DOHH2 (cell line): ENCODE results near the gene CYSRT1.

ENCODE experiments used
- EZH2phosphoT487 ChIP-seq: fragments of 200-600 bp; sonication (generic); IDR thresholded peaks from 2 replicates; pipeline ENCODE4 v1.6.1; 2017; ENCODE audit warnings: borderline replicate concordance, mild to moderate bottlenecking, antibody characterized with exemption, low read length, moderate library complexity, mixed read lengths
- TF ChIP-seq, protein P1 (sequence below): fragments of 200-600 bp; sonication (generic); IDR thresholded peaks from one replicate; pipeline ENCODE4 v1.5.1; 2014; ENCODE audit warnings: antibody characterized with exemption, mild to moderate bottlenecking, low read depth, low read length; ENCODE audit not compliant: poor library complexity, severe bottlenecking

DNA sequence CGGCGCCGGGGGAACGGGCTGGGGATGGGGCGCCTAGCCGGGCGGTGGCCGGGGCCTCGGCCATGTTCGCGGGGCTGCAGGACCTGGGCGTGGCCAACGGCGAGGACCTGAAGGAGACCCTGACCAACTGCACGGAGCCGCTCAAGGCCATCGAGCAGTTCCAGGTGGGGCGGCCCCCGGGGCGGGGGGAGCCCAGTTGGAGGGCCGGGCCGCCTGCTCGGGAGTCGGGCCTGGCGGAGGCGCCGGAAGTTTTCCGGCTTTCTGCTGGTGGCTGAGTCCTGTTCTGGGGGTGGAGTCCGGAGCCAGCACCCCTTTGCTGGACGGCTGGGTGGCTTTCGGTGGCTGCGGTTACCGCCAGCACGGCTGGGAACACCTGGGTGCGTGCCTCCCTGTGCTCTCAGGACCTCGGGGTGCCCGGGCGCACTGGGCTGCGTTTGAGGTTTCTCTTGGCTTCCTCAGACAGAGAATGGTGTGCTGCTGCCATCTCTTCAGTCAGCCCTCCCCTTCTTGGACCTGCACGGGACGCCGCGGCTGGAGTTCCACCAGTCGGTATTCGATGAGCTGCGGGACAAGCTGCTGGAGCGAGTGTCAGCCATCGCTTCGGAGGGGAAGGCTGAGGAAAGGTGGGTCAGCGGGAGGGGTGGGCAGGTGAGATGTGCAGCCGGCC, 30.6 kb downstream of the CYSRT1 start:
- TF ChIP-seq, protein P1, sequence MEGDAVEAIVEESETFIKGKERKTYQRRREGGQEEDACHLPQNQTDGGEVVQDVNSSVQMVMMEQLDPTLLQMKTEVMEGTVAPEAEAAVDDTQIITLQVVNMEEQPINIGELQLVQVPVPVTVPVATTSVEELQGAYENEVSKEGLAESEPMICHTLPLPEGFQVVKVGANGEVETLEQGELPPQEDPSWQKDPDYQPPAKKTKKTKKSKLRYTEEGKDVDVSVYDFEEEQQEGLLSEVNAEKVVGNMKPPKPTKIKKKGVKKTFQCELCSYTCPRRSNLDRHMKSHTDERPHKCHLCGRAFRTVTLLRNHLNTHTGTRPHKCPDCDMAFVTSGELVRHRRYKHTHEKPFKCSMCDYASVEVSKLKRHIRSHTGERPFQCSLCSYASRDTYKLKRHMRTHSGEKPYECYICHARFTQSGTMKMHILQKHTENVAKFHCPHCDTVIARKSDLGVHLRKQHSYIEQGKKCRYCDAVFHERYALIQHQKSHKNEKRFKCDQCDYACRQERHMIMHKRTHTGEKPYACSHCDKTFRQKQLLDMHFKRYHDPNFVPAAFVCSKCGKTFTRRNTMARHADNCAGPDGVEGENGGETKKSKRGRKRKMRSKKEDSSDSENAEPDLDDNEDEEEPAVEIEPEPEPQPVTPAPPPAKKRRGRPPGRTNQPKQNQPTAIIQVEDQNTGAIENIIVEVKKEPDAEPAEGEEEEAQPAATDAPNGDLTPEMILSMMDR, result no peak
- TF ChIP-seq EZH2phosphoT487, result no peak
